ACHN (cell line): ENCODE results near the gene TBC1D2B.

ENCODE experiments used
- DNase-seq: peaks from one replicate; pipeline ENCODE4 v3.0.0-alpha.2; 2015
- in situ Hi-C: cut with HindIII; loops from 2 replicates; pipeline ENCODE4 v1.10.0; 2017; ENCODE audit warnings: low sequenced_read_pairs, low pct_ligation_motif_present, low pct_unique_long_range_greater_than_20kb

Gene TBC1D2B

DNA sequence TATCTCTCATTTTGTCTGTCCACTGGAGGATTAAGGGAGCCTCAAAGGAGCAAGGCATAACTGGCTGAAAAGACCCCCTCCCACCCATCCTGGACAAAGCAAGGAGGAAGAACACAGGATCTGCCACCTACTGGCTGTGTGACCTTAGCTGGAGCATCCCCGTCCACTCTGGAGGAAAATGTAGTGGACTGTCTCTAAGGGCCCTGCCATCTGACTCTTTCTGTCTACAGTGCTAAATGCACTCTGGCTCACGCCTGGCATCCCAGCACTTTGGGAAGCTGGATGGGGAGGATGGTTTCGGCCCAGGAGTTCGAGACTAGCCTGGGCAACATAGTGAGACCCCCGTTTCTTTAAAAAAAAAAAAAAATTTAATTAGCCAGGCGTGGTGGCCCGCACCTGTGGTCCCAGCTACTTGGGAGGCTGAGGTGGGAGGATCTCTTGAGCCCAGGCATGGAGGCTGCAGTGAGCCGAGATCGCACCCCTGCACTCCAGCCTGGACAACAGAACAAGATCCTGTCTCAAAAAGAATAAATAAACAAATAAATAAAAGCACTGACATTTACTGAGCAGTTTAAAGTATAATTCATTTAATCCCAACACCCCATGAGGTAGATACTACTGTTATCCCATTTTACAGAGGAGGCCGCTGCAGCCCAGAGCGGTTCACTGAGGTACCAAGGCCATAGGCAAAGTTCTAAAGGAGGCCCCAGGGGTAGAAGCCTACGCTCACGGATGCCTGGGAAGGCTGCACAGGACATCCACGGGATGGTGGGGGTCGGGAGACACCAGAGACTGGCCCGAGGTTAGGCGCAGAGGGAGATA lies 1.1 kb downstream of the TBC1D2B start:
- in situ Hi-C loops: no loop called here
- DNase-seq: no peak

DNA sequence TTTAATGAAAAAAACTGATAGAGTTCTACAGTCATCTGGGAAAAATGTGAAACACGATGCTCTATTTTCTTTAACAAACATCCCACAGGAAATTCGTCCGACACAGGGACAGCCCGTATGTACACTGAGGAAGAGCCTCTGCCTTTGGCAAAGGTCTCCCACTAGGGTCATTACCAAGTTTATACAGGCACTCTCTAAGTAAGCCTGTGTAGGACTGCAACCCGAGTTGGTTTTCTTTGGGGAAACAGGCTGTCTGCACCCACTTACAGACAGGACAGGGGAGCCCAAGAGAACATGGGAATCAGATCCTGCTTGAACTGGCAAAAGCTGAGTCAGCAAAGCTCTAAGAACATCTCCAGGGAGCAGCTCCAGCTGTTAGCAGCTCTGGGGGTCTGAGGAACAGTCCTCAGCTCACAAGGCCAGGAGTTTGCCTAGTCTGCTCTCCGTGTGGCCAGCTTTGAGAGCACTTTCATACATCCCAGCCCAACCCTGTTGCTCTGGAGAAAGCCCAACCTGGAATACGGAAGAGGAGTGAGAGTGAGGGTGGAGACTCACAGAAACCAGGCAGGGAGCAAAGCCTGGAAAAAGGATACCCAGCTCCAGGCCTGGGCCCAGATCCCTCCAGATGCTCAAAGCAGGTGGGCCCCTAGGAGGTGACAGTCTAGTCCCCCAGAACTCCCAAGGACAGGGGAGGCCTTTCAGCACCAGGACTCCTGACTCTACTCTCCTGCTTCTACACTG lies 1.9 kb downstream of the TBC1D2B start:
- in situ Hi-C loops: no loop called here
- DNase-seq: no peak

DNA sequence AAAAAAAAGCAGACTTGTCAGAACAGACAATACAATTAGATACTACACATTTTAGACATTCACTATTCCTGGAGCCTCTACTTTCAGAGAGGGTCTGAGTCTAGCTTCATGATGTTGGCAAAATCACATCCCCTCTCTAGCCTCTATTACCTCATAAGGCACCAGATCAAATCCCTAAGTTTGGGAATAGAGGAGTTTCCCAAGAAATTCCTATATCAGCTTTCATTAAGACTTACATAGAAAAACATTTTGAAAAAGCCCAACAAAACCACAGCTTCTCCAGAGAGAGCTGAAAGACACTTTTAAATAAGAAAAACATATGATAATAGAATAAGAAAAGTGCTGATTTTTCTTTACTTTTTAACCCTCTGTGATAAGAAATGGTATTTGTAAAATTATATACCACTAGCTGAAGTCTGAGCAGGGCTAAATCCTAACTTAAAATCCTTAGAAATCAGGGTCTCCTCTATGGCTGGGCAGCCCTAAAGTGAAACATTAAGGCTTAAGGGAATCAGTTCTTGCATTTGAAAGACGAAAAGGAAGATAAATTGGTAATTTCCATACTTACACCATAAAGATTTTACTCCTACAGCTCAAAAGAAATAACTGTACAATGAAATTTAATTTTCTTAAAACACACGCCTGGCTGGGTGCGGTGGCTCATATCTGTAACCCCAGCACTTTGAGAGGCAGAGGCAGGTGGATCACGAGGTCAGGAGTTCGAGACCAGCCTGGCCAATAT lies 4.3 kb downstream of the TBC1D2B start:
- in situ Hi-C loops: no loop called here

DNA sequence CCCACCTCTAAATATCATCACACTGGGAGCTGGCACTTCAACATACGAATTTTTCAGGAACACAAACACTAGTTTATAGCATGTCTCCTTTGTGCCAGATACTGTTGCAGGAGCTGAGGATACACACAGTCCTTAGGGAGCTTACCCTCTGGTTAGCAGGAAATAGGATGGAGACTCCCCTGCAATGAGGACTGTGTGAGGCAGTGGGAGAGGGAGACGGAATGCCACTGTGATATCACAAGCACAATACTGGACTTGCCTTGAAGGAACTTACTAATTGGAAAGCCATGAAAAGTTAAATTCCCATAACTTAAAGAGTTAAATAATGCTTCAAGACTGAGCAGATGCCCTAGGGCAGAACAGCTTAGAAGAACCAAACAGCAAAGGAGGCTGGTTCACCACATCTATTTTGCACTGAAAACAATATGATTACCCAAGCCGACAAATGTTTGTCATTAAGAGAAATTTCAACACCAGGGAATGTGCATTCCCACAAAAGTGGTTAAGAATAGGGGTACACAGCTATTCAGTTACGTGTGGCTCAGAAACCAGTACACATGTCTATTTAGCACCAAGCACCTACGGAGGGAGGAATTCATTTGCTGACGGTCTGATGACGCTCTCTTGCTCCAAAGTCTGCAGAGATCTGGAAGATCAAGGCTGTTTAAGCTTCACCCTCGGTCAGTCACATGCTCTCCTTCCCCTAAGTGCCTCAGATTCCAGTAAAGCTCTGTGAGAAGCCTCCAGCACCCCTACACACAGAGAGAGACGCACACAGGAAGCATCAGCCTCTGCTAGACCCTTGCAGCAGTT lies 5.2 kb downstream of the TBC1D2B start:
- no peak for DNase-seq
- in situ Hi-C loops: no loop called here

More for the DNA sequence above, 4.3 kb downstream of the TBC1D2B start:
- DNase-seq: no peak

DNA sequence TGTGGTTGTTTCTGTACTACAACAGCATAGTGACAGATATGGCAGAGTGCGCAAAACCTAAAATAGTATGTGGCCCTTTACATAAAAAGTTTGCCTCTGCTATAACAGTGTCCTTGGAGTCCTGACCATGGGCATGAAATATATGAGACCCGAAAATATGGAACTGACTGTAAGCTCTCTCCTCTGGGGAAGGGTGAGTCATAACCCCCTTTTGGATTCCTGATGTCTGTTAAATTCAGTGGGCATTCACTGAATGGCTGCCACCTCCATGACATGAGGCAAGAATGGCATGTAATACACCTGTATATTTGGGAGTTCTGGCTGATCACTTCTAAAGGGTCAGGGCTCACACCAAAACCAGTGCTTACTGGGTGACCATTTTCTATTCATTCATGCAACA lies 6.1 kb downstream of the TBC1D2B start:
- no peak for DNase-seq
- in situ Hi-C loops: no loop called here

DNA sequence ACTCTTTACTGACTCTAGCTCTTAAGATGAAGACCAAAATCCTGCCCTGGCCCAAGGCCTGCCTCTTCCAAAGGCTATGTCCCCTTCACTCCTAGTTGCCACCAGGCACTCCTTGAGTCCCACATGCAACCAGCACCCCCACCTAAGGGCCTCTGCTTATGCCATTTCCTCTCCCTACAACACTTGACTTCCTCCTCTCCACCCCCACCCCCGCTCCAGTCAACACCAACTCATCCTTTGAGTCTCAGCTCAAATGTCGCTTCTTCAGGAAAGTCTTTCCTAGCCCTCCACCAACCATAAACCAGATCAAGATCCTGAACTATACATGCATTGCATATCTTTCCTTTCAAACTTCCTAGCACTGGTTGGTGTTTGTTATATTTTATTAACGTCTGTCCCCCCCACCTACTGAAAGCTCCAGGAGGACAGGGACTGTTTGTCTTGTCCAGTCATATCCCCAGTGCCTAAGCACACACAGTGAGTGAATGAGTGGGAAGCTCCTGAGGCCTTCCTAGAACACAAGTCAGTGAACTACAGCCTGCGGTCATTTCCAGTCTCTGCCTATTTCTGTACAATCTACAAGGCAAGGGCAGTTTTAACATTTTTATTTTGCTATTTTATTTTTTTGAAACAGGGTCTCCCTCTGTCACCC lies 7.3 kb downstream of the TBC1D2B start:
- DNase-seq: no peak
- in situ Hi-C loops: no loop called here

DNA sequence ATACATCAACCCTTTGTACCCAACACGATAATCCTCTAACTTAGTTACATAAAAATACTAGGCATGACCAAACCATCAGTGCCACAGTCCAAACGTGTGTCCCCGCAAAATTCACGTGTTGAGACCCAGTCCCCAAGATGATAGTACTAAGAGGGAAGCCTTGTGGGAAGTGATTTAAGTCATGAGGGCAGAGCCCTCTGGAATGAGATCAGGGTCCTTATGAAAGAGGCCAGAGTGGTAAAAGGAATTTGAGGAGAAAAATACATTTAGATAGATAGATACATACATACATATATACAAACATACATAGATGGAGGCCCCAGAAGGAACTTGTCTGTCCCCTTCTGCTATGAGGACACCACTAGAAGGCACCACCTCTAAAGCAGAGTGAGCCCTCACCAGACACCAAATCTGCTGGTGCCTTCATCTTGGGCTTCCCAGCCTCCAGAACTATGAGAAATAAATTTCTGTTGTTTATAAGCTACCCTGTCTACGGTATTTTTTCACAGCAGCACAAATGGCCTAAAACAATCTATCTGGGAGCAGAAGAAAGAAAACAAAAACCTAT lies 8.0 kb downstream of the TBC1D2B start:
- in situ Hi-C loops: no loop called here
- no peak for DNase-seq

DNA sequence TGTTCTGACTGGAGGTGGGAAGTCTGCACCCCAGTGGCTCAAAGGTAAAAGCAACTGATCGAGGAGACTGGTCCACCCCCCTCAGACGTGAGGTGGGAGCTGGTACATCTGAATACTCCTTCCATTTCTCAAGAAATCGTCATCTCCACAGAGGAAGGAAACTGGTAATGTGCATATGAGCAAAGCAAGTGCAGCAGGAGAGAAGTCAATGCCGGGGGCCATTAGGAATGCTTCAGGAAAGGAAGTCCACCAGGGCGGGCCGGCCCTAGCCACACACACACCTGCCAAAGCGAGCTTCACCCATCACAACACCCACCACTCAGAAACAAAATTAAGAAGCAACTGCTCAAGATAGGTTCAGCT lies 8.5 kb downstream of the TBC1D2B start:
- no peak for DNase-seq
- in situ Hi-C loops: no loop called here

DNA sequence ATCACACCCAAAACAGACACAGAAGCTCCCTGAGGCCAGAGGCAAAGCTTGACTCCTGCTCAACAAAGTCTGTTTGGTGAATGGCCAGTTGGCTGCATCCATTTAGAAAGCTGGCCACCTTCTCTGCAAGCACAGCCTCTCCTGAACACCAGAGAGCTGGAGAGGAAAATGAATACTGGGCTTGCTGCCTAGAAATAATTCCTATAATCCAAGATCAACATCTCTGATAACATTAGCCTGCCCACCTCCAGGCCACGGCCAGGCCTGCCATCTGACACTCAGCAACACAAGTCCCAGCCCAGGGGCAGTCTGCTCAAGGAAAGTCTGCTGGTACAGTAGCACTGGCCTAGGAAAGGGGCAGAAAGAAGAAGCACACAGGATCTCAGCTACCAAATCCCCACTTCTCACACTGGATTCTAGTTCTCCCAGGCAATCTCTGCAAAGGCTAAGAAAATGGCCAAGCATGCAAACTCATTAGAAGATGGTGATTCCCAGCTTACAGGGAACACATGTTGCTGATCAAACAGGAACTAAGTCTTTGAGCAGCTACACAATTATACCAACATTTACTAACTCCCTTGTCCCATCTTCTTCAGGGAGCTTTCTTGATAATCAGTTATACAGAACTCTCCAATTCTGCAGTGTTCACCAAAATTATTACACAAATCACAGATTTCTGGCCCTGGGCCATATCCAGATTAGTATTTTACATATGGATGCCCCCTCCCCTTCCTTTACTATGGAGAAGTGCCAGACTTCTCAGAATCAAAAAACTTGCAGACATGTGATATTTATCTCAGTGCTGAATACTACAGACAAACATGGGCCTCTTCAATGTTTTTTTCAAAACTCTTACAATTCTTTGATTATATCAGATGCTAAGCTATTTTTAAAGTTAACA lies 9.9 kb downstream of the TBC1D2B start:
- in situ Hi-C loops: no loop called here
- no peak for DNase-seq

DNA sequence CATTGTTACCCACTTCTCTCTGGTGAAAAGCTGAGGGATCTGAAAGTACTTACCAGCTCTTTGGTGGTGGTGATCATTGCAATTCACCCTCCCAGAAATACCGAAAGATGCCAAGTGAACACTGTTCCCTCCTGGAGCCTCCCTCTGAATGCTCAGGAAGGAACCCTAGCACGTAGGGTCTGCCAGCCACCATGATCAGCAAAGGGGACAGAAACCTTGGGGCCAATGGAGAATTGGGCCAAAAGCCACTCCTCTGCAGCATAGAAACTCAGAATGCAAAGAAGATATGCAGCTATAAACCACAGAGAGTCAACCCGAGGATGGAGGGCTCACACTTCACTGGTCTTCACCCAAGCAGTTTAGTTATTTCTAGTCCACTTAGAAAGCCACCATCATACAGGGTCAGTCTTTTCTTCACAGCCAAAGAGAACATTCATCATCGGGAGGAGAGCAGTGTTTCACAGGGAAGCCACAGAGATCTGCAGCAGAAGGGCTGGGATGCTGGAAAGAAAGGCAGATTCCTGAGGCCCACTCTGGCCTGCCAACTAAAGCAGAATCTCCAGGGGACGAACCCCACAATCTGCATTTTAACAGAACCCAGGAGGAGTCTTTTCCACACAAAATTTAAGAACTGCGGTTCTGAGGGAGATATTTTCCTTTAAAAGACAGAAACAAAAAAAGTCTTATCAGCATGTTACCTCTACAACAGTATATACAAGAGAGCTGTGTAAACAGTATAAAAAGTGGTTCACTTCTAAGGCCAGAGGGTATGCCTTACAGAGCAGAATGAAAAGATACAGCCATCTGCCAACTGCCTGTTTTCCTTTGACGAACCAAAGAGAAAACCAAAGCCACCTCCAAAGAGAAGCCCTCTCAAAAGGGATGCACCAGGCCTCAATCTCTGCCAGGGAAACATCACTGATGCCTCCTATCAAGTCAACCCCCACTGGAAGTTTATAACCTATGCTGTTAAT lies 11.3 kb downstream of the TBC1D2B start:
- in situ Hi-C loops: no loop called here
- DNase-seq: peak; percentile 10

DNA sequence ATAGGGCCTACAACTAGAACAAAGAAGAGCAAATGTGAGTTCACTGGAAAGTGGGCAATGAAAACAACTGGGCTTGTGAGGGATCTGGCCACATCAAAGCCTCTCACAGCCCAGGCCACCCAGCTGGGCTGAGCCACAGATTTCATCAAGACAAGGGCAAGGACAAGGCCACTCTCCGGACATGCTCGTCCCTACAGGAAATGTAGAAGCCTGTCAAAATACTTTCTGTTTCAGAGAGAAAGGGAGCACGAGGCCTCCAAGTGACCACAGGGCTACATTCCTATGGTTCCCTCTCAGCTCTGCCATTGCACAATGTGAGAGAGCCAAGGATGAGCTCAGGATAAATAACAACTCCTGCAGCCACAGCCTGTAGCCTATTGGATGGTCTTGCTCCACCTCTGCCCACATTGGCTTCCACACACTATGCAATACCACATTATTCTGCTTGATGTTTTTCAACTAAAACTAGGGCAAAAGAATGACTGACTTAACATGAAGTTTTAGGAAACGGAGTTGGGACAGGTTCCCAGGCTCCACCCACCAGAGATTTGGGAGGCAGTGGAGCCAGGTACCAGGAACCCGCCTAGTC lies 12.1 kb downstream of the TBC1D2B start:
- DNase-seq: peak; percentile 90
- in situ Hi-C loops: no loop called here

DNA sequence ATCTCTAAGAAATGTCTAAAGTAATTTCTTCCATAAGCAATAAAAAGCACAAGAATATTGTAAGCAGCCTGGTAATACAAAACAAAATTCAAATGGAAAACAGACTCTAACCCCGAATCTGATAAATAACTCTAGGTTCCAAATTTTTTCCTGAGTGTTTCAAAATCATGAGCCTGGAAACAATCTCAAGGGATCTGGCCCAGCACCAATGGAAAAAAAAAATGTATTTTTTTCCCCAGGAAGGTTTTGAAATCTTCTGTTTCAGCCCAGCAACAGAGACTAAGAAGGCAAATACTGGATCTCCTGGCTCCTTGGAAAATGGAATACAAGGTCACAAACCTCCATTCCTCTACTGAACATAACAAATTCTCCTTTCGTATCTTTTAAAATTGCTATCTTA lies 13.0 kb downstream of the TBC1D2B start:
- no peak for DNase-seq
- in situ Hi-C loops: no loop called here

DNA sequence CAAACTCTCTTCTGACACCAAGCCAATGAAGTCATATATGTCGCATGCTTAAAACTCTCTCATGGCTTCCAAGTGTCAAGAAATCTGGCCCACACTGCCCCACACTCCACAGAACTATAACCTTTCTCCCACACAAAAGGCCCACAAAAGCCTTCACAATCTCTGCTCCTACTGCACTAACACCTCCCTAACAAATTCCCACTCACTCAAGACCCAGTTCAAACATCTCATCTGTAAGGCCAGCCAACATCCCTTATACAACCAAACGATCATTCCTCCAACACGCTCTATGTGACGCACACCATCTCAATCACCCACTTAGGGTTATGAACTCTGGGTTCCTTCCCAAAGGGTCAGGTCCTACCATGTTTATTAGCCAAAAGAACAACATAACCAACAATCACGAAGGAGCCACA lies 13.5 kb downstream of the TBC1D2B start:
- DNase-seq: no peak
- in situ Hi-C loops: no loop called here

DNA sequence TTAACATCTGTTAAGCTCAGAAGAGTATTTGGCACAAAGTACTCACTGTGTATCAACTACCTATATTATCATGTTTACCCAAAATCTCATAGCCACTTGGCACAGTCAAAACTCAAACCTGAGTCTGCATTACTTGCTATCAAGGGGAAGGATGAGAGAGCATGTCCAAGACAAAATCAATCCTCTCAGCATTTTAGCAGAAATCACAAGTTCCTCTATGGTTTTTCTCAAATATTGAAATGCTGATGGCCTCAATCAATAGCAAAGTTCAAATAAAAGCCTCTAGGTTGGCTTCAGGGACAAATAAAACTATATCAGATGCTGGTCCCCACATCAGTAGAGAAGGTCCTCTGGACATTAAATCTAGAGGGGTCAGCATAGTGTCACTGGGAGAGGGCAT lies 14.3 kb downstream of the TBC1D2B start:
- no peak for DNase-seq
- in situ Hi-C loops: no loop called here

DNA sequence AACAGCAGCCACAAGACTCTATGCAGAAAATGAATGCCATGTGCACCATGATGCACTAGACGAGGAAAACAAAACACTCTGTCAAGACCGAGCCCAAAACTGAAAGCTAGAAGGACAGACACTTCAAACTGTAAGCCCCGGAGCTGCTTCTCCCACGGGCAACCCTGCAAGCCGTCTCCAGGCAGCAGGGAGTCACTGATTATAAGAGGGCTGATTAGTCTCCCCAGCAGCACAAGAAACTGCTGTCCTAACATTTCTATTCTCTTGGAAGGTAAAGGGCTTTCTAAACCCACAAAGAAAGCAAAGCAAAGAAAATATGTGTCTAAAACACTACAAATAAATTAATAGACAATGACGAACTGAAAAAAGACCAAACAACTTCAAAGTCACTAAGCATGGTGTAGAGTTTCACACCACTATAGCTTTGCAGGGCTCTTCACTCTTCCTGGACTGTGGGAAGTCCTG lies 15.5 kb downstream of the TBC1D2B start:
- in situ Hi-C loops: no loop called here
- peak; percentile 41 for DNase-seq
